ENCODE data around the gene LAIR1.
"Not testable (repeated sequence)": the region's sequence is repeated elsewhere in the genome, so short reads cannot be mapped to it uniquely, and the experiment has no call there.

LAIR1 gene

GRCh38 chr19:54338521-54338920, 26.2 kb downstream of the LAIR1 start:
- DNase-seq = no peak

GRCh38 chr19:54337858-54338230, 26.9 kb downstream of the LAIR1 start:
- DNase-seq = no peak

- DNase-seq = no peak
Observed at GRCh38 chr19:54336893-54337857, 27.6 kb downstream of the LAIR1 start.

GRCh38 chr19:54335979-54336892, 28.5 kb downstream of the LAIR1 start:
- no peak for DNase-seq

GRCh38 chr19:54335164-54335563, 29.6 kb downstream of the LAIR1 start:
- no peak for DNase-seq

- no peak for DNase-seq
Observed at GRCh38 chr19:54333586-54334298, 31.0 kb downstream of the LAIR1 start.

- no peak for DNase-seq
Observed at GRCh38 chr19:54332149-54332548, 32.6 kb downstream of the LAIR1 start.

- DNase-seq = no peak
Observed at GRCh38 chr19:54331626-54332025, 33.1 kb downstream of the LAIR1 start.

- DNase-seq = no peak
Observed at GRCh38 chr19:54329476-54330165, 35.1 kb downstream of the LAIR1 start.

- not testable (repeated sequence) for DNase-seq
Observed at GRCh38 chr19:54328781-54329180, 36.0 kb downstream of the LAIR1 start.

GRCh38 chr19:54325631-54326030, 39.1 kb downstream of the LAIR1 start:
- no peak for DNase-seq

GRCh38 chr19:54325194-54325621, 39.5 kb downstream of the LAIR1 start:
- DNase-seq = peak; percentile 54

- DNase-seq = no peak
Observed at GRCh38 chr19:54324071-54324470, 40.7 kb downstream of the LAIR1 start.

- DNase-seq = not testable (repeated sequence)
Observed at GRCh38 chr19:54322934-54323333, 41.8 kb downstream of the LAIR1 start.

GRCh38 chr19:54322295-54322694, 42.4 kb downstream of the LAIR1 start:
- DNase-seq = not testable (repeated sequence)

- DNase-seq = no peak
Observed at GRCh38 chr19:54319892-54320670, 44.6 kb downstream of the LAIR1 start.

- DNase-seq = no peak
Observed at GRCh38 chr19:54319049-54319448, 45.7 kb downstream of the LAIR1 start.

- no peak for DNase-seq
Observed at GRCh38 chr19:54317965-54318240, 46.8 kb downstream of the LAIR1 start.

- DNase-seq = no peak
Observed at GRCh38 chr19:54317108-54317964, 47.4 kb downstream of the LAIR1 start.

GRCh38 chr19:54316746-54317107, 48.0 kb downstream of the LAIR1 start:
- no peak for DNase-seq

- no peak for DNase-seq
Observed at GRCh38 chr19:54315956-54316355, 48.8 kb downstream of the LAIR1 start.
